Tibial nerve (tissue), 4 donors: Measurements from ENCODE around the gene FAM163B.

Experiments
- CTCF ChIP-seq, 5 experiments: fragments of 200-600 bp in 3 of 5; fragments of 450-650 bp in 2 of 5; sonication (generic) in 3 of 5; IDR thresholded peaks; one replicate each; pipeline ENCODE4 v1.5.1; 2016 to 2019; ENCODE audit warnings: antibody characterized with exemption in 5 of 5, mild to moderate bottlenecking in 3 of 5, moderate library complexity in 2 of 5
- EP300 ChIP-seq, 2 donors: sonication (generic); formaldehyde crosslinking; IDR thresholded peaks; one replicate each; pipeline ENCODE4 v1.6.1; 2017; ENCODE audit warnings: antibody characterized with exemption in 2 of 2, mild to moderate bottlenecking in 1 of 2
- POLR2A ChIP-seq, 2 donors: fragments of 450-650 bp; IDR thresholded peaks; one replicate each; pipeline ENCODE4 v1.6.1; 2017; ENCODE audit warnings: antibody characterized with exemption in 2 of 2, mild to moderate bottlenecking in 2 of 2, moderate library complexity in 2 of 2

- TF ChIP-seq POLR2A (IDR thresholded peaks at IDR 0.05) (no peak), CTCF (IDR thresholded peaks at IDR 0.05) (no peak), EP300 (IDR thresholded peaks at IDR 0.05) (no peak)
Measured at GRCh38 chr9:133631111-133631510, 21.9 kb upstream of the FAM163B start.
